Epithelial cell of prostate (primary cell): ENCODE measurements around the gene BMP6.
A peak's percentile ranks its signal among the peaks of the same experiment; 100 is the strongest.

ENCODE experiments used
- DNase-seq: peaks from one replicate; pipeline ENCODE4 v3.0.0-alpha.2; 2011; ENCODE audit warnings: low read depth, low spot score
- H3K27ac ChIP-seq: fragments of 450-650 bp; 2 replicates; pipeline ENCODE4 v1.5.1; 2017; ENCODE audit warnings: mild to moderate bottlenecking

BMP6 gene

DNA sequence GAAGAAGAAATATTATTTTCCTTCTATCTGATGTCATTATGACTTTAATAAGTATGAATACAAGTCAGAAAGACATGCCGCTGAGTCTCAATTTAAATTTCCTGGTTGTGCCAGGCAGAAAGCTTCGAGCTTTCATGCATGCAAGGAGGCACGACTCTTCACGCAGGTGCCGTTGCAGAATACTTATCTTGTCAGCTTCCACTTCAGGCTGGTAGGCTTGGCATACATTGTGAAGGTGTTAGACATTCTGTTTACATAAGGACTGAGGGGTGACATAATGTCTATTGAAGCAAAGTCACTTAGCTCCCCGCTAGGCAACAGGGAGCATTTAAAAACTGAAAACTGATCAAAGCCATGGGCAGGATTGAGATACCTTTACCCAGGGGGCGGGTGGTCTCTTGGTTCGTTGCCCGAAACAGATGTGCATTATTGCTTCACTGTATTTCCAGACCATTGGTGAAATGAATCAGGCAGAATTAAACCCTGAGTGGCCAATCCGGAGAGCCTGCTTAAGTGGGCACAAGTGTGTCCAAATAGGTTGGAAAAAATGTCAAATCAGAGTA is 16.4 kb downstream of the BMP6 start:
- DNase-seq: no peak
- no peak overlapping the region for H3K27ac ChIP-seq

DNA sequence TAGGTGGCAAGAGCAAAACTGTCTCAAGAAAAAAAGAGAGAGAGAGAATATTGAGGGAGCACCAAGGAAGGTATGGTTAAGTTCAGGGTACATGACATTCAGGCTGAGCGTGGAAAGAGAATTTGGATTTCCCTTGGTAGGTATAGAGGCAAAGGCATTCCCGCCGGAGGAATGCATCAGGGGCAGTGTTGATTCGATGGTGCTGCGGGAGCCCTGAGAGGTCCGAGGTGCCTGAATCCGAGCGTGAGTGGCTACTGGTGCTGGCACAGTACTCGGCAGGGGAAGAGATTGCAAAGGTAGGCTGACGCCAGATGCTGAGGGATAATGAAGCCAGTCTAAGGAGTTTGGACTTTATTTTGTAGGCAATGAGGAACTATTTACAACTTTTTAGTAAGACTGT is 20.0 kb downstream of the BMP6 start:
- DNase-seq: no peak
- H3K27ac ChIP-seq: no peak overlapping the region

DNA sequence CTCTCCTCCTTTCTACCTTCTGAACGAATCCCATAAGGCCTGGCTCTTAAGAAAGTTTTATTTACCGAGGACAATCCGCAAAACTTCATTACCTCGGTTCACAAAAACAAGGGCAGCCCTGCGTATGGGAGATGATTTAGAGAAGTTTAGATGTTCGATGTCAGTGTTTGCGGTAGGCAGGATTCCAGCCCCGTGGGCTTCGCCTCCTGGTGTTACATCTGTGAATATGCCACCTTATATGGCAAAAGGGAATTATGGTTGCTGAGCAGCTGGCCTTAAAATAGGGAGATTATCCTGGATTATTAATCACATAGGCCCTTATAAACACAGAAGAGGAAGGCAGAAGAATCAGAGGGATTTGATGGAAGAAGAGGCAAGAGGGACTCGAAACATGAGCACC is 21.1 kb downstream of the BMP6 start:
- no peak for DNase-seq

DNA sequence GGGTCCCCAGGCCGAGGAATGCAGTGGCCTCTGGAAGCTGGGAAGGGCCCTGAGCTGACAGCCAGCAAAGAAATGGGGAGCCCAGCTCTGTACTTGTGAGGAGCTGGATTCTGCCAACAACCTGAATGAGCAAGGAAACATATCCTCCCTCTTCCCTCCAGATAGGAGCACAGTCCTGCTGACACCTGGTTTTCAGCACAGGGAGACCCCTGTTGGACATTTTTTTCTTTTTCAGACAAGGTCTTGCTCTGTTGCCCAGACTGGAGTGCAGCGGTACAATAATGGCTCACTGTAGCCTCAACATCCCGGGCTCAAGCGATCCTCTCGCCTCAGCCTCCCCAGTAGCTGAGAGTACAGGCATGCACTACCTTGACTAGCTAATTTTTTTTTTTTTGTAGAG is 21.5 kb downstream of the BMP6 start:
- H3K27ac ChIP-seq: no peak overlapping the region
- DNase-seq: no peak

More for the DNA sequence above, 21.1 kb downstream of the BMP6 start:
- H3K27ac ChIP-seq: no peak overlapping the region

DNA sequence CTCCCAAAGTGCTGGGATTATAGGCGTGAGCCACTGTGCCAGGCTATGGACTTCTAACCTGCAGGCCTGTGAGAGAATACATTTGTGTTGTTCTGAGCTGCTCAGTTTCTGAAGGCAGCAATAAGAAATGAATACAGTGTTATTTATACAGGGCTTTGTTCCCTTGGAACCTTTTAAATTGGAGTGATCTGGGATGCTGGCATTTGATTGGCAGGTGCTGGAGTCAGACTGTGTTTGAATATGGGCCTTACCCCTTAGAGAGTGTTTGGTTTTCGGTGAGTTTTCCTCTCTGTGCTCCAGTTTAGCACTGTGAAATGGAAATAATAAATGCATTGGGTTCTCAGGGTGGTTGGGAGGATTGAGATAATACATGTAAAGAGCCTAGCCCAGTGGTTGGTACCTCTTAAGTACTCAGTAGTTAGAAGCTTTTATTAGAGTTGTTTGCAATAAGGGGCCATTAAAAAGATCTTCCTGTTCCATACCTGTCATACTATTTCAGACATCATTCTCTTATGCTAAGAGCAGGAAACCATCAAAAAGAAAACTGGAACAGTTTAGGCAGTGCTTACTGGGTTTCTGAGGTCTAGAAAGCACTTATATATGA is 22.1 kb downstream of the BMP6 start:
- no peak overlapping the region for H3K27ac ChIP-seq
- DNase-seq: no peak

DNA sequence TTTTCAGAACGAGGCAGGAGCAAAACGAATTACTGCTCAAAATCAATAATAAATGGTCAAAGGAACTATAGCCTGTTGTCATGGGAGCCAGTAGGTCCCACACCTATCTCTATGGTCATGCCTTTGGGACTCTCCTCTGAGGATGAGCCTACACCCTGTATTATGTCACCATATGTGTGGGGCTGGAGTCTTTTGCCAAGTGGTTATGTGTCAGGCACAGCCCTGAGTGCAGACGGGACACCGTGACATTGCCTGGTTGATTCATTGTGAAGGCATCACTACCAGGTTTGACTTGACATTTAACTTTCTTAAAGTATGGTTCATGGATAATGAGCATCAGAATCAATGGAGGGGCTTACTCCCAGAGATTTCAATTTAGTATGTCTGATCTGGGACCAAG is 23.6 kb downstream of the BMP6 start:
- no peak overlapping the region for H3K27ac ChIP-seq
- DNase-seq: no peak

DNA sequence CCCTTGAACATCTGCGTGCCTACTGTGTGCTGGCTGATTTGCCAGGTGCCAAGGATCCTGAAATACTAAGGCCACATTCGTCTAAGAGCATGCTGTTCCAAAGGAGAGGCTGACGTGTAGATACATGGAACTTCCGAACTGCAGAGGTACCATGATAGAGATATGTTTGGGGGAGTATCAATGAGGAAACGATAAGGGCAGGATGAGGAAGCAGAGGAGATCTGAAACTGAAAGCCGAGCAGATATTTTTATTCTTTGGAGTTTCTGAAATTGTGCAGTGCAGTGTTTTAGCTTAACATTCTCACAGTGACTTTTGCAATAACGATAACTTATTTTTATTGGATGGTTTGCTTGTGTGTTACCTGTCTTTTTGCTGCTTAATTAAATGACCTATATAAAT is 24.3 kb downstream of the BMP6 start:
- H3K27ac ChIP-seq: no peak overlapping the region
- DNase-seq: no peak

DNA sequence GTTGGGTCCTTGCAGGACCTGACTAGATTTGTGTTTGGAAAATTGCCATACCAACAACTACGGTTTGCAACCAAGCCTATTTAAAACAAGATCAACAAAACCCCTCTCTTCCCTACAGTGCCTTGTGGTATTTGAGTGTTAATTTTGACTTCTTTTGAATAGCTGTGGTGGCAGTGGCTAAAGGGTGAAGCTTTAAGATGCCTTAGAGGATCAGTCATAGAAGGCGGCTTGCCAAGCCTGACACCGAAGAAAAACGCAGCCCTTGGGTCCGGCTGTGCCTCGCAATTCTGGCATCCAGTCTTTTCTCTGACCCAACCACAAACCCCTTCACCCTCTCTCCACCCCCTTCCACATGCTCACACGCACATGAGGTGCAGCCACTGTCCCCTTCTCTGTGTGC is 32.6 kb downstream of the BMP6 start:
- no peak overlapping the region for H3K27ac ChIP-seq
- peak; percentile 18 for DNase-seq

DNA sequence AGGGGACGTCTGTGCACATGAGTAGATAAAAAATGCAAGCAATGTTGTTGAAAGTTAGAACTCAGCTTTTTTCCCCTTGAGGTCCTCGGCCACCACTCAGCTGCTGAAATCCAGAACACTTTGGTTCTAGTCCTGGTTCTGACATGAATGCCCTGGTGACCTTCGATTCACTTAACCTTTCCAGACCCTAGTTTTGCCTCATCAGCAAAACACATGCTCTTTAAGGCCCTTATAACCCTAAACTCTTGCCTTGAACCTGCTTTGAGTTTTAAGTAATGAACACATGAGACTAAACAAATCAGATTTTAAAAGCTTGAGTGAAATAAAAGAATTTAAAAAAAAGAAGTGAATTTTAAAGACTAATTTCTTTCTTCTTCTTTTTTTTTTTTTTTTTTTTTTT is 33.4 kb downstream of the BMP6 start:
- no peak overlapping the region for H3K27ac ChIP-seq
- DNase-seq: no peak

DNA sequence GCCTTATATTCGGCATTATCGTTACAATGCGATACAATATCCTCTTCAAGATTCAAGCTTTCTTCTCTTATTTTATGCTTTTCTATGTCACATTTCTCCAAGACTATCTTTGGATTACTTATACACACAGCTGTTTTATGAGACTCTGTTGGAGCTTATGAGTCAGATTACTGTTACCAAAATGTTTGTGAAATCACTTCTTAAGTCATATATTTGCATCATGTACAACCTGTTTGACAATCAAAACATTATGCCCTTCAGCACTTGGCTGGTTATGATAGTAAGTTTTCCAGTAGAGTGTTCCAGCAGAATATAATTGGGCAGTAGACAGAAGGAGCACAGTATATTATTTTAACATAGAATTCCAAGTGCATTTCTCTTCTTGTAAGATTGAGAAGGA is 35.2 kb downstream of the BMP6 start:
- no peak overlapping the region for H3K27ac ChIP-seq
- DNase-seq: peak; percentile 36

DNA sequence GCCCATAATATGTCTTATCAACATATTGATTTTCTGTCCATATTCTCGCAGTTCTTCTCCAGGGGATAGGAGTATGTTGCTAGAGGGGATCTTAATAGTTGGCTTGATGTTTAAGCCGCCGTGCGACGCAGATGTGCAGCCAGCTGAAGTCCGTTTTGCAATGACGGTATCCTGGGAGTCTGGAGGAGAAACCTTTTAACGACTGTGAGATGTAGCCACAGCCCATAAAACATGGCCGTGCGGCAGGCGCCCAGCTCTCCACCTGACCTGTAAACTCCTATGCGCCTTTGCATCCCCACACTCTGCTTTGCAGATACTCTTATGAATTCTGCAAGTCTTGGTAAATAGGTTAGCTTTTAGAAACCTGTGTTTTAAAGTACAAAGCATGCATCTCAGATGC is 36.9 kb downstream of the BMP6 start:
- no peak overlapping the region for H3K27ac ChIP-seq
- DNase-seq: no peak

DNA sequence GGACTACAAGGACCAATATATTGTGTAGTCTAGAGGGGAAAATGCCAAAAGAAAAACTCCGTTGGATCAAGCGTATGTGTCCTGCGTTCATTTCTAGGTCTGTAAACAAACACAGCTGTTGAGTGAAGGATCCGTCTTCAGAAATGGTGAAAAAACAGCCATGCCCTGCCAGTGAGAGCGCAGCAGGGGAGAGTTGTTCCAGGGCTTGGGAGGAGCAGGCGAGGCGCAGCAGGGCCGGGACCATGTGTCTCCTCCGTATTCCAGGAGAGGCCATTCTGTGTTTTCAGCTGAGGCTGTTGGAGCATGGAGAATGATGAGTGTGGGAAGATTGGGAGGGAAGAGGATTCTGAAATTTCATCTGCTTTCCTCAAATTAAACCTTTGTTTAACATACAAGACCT is 38.0 kb downstream of the BMP6 start:
- no peak for DNase-seq
- no peak overlapping the region for H3K27ac ChIP-seq

DNA sequence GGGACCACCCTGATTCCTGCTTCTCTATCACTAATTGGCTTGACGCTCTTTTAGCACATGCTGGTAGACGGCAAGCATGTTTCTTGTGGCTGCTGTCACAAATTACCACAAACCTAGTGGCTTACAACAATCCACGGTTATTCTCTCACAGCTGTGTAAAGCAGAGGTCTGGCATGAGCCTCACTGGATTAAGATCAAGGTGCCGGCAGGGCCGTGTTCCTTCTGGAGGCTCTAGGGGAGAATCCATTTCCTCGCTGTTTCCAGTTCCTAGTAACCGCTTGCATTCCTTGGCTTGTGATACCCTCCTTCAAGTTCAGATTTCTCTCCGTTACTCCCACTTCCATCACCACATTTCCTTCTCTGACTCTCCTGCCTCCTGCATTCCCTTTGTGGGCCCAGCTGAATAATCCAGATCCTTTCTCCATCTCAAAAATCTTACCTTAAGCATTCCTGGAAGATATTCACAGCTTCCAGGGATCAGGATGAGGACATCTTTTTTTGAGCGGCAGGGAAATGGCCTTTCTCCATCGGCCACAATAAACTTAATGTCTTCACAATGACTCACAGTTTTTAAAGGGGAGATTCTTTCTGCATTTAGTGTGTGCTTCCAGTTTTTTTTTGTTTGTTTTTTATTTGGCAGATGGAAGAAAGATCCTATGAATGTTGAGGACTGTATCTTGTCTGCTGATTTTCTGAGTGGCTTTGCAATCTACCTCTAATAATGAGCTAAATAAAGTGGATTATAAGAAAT is 39.9 kb downstream of the BMP6 start:
- H3K27ac ChIP-seq: no peak overlapping the region
- no peak for DNase-seq

DNA sequence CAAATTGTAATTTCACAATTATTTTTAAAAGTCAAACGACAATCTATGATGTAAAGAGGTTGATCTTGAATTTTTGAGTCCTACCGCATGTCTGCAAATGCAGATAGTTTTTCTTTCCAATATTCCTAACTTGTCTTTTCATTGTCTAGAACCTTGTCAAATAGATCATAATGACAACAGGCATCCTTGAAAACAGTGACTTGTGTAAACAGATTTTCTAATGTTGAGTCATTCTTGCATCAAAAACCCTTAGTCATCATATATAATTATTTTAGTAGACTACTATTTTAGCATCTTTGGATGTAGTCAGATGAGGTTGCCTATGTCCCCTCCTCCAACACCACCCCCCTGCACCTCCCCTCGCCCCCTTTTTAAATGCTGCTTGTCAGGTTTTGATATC is 43.8 kb downstream of the BMP6 start:
- DNase-seq: no peak
- H3K27ac ChIP-seq: no peak overlapping the region

DNA sequence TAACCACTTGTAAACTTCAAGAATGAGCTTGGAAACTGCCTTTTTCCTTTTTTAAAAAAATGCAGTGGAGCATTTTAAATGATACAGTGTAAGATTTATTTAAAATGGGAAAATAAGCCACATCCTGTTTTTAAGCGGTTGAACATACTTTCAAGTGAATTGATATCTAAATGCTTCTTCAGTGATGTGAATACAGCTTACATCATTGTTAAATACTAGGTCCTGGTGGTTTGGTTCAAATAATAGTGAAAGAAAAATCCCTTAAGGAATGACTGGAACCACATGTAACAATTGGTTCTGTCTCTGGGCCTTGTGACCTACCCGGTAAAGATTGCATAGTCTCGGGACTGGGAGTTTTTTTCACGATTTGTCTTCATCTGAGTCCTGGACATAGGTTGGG is 44.2 kb downstream of the BMP6 start:
- no peak overlapping the region for H3K27ac ChIP-seq
- DNase-seq: no peak

DNA sequence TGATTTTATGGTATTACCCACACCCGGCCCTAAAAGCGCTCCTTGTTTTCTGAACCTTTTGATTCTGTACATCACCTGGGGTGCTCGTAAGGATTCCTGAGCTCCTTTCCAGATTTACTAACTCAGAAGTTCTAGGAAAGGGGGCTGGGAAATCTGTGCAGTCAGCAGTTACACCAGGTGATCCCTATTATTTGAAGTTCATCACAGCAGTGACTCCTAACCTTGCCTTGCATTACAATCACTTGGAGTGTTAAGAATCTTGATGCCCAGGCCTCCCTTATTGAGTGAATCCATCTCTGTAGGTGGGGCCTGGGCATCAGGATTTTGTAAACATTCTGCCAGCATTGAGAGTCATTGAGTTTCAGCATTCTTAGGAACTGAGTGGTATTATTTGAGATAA is 44.7 kb downstream of the BMP6 start:
- DNase-seq: no peak
- H3K27ac ChIP-seq: no peak overlapping the region

DNA sequence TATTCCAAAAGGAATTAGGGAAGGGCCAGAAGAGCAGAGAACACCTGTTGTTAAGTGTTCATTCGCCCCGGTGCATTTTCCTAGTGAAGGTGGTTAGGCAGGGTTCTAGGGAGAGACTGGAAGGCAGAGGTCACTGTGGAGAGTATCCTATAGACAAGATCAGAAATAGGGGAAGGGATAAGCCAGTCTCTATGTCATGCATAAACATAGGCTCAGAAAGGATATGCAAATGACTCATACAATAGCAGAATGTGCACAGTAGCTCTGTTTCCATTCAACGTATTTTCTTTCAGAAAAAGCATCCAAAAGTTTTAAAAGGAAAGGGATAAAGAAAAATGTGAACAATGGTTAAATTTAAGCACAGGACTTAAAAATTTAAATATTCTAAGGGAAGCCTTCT is 47.4 kb downstream of the BMP6 start:
- DNase-seq: no peak
- no peak overlapping the region for H3K27ac ChIP-seq

DNA sequence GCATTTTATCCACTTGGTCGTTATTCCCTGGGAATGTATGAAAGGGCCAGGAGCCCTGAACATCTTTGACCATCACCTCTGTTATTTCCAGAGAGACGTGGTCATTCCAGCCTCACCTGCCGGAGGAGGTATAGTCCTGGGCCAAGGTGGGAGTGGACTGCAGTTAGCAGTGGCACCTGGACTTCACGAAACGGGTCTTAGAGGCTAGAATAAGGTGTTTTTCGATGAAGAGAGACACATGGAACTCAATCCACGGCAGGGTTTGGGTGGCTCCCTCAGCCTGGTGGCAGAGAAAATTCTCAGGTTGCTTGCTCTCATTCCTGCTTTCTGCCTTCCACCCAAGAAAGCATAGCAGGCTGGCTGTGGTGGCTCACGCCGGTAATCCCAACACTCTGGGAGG is 48.0 kb downstream of the BMP6 start:
- H3K27ac ChIP-seq: no peak overlapping the region
- DNase-seq: no peak

DNA sequence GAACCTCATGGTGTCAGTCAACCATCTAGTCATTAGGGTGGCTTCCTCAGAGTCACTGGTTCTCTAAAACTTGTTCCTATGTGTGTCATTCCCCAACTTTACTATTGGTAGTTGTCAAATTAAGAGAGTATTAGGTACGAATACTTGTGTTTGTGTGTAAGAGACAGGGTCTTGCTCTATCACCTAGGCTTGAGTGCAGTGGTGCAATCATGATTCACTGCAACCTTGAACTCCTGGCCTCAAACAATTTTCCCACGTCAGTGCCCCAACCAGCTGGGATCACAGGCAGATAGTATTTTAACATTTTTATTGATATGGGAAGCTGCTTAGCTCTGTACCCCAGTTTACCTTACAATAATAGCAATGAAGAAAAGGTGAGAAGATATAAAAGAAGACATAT is 50.6 kb downstream of the BMP6 start:
- DNase-seq: no peak
- no peak overlapping the region for H3K27ac ChIP-seq

DNA sequence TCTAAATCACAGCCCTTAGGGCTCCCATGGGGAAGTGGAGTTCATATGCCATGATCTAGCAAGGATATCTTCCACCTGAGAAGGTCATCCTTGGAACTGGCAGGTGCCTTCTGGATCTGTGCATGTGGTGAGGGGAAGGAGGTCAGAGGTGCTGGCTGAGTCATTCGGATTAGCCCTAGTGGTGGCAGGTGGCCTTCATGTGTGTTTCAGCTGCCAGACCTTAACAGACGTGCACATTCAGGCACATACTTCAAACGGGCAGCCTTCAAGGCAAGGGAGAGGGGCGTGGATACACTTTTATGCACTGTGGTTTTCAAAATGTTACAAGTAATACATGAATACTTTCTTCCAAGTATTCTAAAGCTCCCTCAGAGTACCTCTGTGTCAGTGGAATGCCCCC is 51.2 kb downstream of the BMP6 start:
- no peak for DNase-seq
- H3K27ac ChIP-seq: no peak overlapping the region

DNA sequence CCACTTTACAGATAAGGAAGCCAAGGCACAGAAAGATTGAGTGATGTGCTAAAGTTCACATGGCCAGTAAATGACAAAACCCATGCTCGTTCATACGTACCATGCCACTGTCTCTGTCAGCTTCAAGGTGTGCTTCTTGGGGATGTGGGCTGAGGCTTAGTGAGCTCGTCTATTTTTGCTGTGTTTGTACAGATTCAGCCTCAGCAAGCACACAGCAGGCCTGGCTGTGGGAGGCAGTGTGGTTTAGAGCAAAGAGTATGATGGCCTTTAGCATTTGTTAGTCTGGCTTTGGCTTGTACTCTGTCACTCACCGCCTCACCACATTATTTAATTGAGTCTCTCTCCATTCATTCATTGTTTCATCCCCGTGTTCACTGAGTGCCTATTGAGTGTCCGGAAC is 55.3 kb downstream of the BMP6 start:
- no peak for DNase-seq

DNA sequence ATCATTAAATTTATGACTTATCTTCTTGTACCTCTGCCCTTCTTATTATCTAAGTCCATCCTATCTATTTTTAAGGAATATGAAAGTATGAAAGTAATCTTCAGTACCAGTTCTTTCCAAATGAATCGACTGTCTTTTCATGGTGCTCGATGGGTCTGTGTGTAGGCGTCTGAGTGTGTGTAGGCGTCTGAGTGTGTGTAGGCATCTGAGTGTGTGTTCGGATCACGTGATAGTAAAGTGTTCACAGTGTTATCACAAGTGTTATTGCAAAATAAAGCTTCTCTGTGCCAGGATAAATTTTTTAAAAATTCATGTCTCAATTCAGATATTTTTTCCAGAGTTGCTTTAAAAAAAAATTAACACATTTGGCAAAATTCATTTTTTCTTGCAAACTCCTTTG is 58.3 kb downstream of the BMP6 start:
- DNase-seq: no peak
- no peak overlapping the region for H3K27ac ChIP-seq

More for the DNA sequence above, 55.3 kb downstream of the BMP6 start:
- H3K27ac ChIP-seq: no peak overlapping the region
